Measurements from ENCODE around the gene FOXQ1.

DNA sequence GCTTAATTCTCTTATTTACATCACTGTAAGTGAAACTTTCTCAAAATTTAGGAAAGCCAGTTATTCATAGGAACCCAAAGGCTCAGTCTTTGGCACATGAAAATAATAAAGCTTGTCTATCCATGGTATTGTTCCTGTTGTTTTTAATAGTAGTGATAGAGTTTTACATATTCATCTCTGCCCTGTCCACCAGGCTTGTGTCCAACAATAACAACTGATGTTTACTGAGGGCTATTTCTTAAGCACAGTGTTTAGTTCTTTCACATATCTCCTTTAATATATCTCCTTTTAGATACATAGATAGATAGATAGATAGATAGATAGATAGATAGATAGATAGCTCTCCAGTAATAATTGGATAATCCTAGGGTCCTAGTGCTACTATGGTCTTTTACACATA lies 34.2 kb downstream of the FOXQ1 start:
- TF ChIP-seq, protein P1, sequence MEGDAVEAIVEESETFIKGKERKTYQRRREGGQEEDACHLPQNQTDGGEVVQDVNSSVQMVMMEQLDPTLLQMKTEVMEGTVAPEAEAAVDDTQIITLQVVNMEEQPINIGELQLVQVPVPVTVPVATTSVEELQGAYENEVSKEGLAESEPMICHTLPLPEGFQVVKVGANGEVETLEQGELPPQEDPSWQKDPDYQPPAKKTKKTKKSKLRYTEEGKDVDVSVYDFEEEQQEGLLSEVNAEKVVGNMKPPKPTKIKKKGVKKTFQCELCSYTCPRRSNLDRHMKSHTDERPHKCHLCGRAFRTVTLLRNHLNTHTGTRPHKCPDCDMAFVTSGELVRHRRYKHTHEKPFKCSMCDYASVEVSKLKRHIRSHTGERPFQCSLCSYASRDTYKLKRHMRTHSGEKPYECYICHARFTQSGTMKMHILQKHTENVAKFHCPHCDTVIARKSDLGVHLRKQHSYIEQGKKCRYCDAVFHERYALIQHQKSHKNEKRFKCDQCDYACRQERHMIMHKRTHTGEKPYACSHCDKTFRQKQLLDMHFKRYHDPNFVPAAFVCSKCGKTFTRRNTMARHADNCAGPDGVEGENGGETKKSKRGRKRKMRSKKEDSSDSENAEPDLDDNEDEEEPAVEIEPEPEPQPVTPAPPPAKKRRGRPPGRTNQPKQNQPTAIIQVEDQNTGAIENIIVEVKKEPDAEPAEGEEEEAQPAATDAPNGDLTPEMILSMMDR (IDR thresholded peaks at IDR 0.05; ENCODE audit: low read depth, low read length): no peak
- no peak for TF ChIP-seq POLR2A (IDR thresholded peaks at IDR 0.05; ENCODE audit: extremely low read depth, insufficient read length)
- TF ChIP-seq, protein P2, sequence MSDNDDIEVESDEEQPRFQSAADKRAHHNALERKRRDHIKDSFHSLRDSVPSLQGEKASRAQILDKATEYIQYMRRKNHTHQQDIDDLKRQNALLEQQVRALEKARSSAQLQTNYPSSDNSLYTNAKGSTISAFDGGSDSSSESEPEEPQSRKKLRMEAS (IDR thresholded peaks at IDR 0.05; ENCODE audit: low read depth, low read length): no peak
- no peak for TF ChIP-seq MYC (IDR thresholded peaks at IDR 0.05; ENCODE audit: low read depth, low read length)
